Measurements from ENCODE around the gene RASGEF1C.
A peak's percentile ranks its signal among the peaks of the same experiment; 100 is the strongest.

The RASGEF1C gene

GRCh38 chr5:180143656-180144364, 65.2 kb downstream of the RASGEF1C start:
- Histone ChIP-seq H4K20me1 (no peaks in the 10 kb centered on the region; a peak in 2 of 22 replicates), H3K4me1 (peaks cover 0 to 22% (median 12%) of the 10 kb centered on the region in 10 experiments; a peak in 16 of 20 replicates), H3K4me3 (no peak overlapping the region), H3K27me3 (no peaks in the 10 kb centered on the region), H3K4me2 (peak overlapping the region in 3 of 11 experiments; percentile 12 to 36 (median 21); a peak in 2 of 22 replicates), H3K27ac (no peak overlapping the region), H3K36me3 (no peaks in the 10 kb centered on the region), H3K9me3 (replicated peaks in 1 of 11) (peaks cover 9 to 18% (median 14%) of the 10 kb centered on the region in 11 experiments), H3K9ac (no peak overlapping the region)
- TF ChIP-seq Cebpa-rat (IDR thresholded peaks at IDR 0.05) = no peak

GRCh38 chr5:180142824-180143610, 66.0 kb downstream of the RASGEF1C start:
- Histone ChIP-seq H3K4me2 (no peak overlapping the region), H4K20me1 (no peaks in the 10 kb centered on the region; a peak in 2 of 22 replicates), H3K36me3 (no peaks in the 10 kb centered on the region), H3K4me3 (no peak overlapping the region), H3K9me3 (replicated peaks in 1 of 11) (peaks cover 8 to 16% (median 14%) of the 10 kb centered on the region in 11 experiments), H3K9ac (no peak overlapping the region), H3K27ac (no peak overlapping the region), H3K27me3 (no peaks in the 10 kb centered on the region), H3K4me1 (peaks cover 0 to 20% (median 12%) of the 10 kb centered on the region in 10 experiments; a peak in 15 of 20 replicates)
- TF ChIP-seq Cebpa-rat (IDR thresholded peaks at IDR 0.05) = no peak

- H3K36me3 ChIP-seq = no peaks in the 10 kb centered on the region
These were observed 66.8 kb downstream of the RASGEF1C start for GRCh38 chr5:180142021-180142765.

GRCh38 chr5:180141068-180141660, 67.8 kb downstream of the RASGEF1C start:
- Histone ChIP-seq H4K20me1 (no peaks in the 10 kb centered on the region; a peak in 2 of 22 replicates), H3K27ac (no peak overlapping the region), H3K36me3 (no peaks in the 10 kb centered on the region), H3K9me3 (replicated peaks in 1 of 11) (peaks cover 2 to 16% (median 7%) of the 10 kb centered on the region in 11 experiments; a peak in 20 of 22 replicates), H3K4me1 (peaks cover under 1 to 20% (median 13%) of the 10 kb centered on the region in 10 experiments), H3K4me2 (no peak overlapping the region), H3K9ac (no peak overlapping the region), H3K27me3 (no peaks in the 10 kb centered on the region), H3K4me3 (no peak overlapping the region)
- no peak for TF ChIP-seq Cebpa-rat (IDR thresholded peaks at IDR 0.05)

More at GRCh38 chr5:180142021-180142765, 66.8 kb downstream of the RASGEF1C start:
- Histone ChIP-seq H3K27me3 (no peaks in the 10 kb centered on the region), H4K20me1 (no peaks in the 10 kb centered on the region; a peak in 2 of 22 replicates), H3K9ac (no peak overlapping the region), H3K4me1 (peaks cover 0 to 20% (median 11%) of the 10 kb centered on the region in 10 experiments; a peak in 15 of 20 replicates), H3K4me2 (no peak overlapping the region), H3K9me3 (replicated peaks in 1 of 11) (peaks cover 8 to 16% (median 14%) of the 10 kb centered on the region in 11 experiments), H3K4me3 (no peak overlapping the region), H3K27ac (no peak overlapping the region)
- no peak for TF ChIP-seq Cebpa-rat (IDR thresholded peaks at IDR 0.05)

GRCh38 chr5:180140571-180140970, 68.4 kb downstream of the RASGEF1C start:
- H3K4me2 ChIP-seq = no peak overlapping the region
- H3K36me3 ChIP-seq = no peaks in the 10 kb centered on the region
- H3K27ac ChIP-seq = no peak overlapping the region
- no peaks in the 10 kb centered on the region; a peak in 2 of 22 replicates for H4K20me1 ChIP-seq
- peaks cover 0 to 13% (median 2%) of the 10 kb centered on the region in 11 experiments; a peak in 8 of 22 replicates for H3K9me3 ChIP-seq (replicated peaks in 1 of 11)
- H3K27me3 ChIP-seq = no peaks in the 10 kb centered on the region
- H3K9ac ChIP-seq = no peak overlapping the region
- no peak overlapping the region for H3K4me3 ChIP-seq
- peaks cover 6 to 25% (median 18%) of the 10 kb centered on the region in 10 experiments for H3K4me1 ChIP-seq
- no peak for TF ChIP-seq Cebpa-rat (IDR thresholded peaks at IDR 0.05)

- Histone ChIP-seq H3K27ac (no peak overlapping the region), H4K20me1 (no peaks in the 10 kb centered on the region; a peak in 2 of 22 replicates), H3K9ac (no peak overlapping the region), H3K4me3 (no peak overlapping the region), H3K9me3 (replicated peaks in 1 of 11) (peaks cover 0 to 13% (median 0%) of the 10 kb centered on the region in 11 experiments; a peak in 3 of 22 replicates), H3K27me3 (no peaks in the 10 kb centered on the region), H3K4me2 (peak overlapping the region in 7 of 11 experiments; percentile 9 to 45 (median 23); a peak in 7 of 22 replicates), H3K36me3 (no peaks in the 10 kb centered on the region), H3K4me1 (peaks cover 11 to 30% (median 21%) of the 10 kb centered on the region in 10 experiments)
- TF ChIP-seq Cebpa-rat (IDR thresholded peaks at IDR 0.05) = no peak
These were observed 68.9 kb downstream of the RASGEF1C start for GRCh38 chr5:180140079-180140554.

GRCh38 chr5:180139731-180140055, 69.3 kb downstream of the RASGEF1C start:
- no peaks in the 10 kb centered on the region; a peak in 2 of 22 replicates for H4K20me1 ChIP-seq
- no peak overlapping the region for H3K27ac ChIP-seq
- H3K36me3 ChIP-seq = no peaks in the 10 kb centered on the region
- H3K4me2 ChIP-seq = peak overlapping the region in 8 of 11 experiments; percentile 9 to 45 (median 23); a peak in 10 of 22 replicates
- no peak overlapping the region for H3K9ac ChIP-seq
- peaks cover 0 to 13% (median 0%) of the 10 kb centered on the region in 11 experiments; a peak in 3 of 22 replicates for H3K9me3 ChIP-seq (replicated peaks in 1 of 11)
- no peak overlapping the region for H3K4me3 ChIP-seq
- no peak for TF ChIP-seq Cebpa-rat (IDR thresholded peaks at IDR 0.05)
- no peaks in the 10 kb centered on the region for H3K27me3 ChIP-seq
- H3K4me1 ChIP-seq = peaks cover 15 to 32% (median 25%) of the 10 kb centered on the region in 10 experiments
